HL-60/S4 (cell line): ENCODE measurements around the gene METTL23.
"Not testable (repeated sequence)": the region's sequence is repeated elsewhere in the genome, so short reads cannot be mapped to it uniquely, and the experiment has no call there.

Experiments used
- in situ Hi-C: fragments of 300-500 bp; cut with MboI; formaldehyde crosslinking; loops from 2 replicates; pipeline ENCODE4 v1.14.3; 2022; ENCODE audit warnings: low sequenced_read_pairs

Gene METTL23

DNA sequence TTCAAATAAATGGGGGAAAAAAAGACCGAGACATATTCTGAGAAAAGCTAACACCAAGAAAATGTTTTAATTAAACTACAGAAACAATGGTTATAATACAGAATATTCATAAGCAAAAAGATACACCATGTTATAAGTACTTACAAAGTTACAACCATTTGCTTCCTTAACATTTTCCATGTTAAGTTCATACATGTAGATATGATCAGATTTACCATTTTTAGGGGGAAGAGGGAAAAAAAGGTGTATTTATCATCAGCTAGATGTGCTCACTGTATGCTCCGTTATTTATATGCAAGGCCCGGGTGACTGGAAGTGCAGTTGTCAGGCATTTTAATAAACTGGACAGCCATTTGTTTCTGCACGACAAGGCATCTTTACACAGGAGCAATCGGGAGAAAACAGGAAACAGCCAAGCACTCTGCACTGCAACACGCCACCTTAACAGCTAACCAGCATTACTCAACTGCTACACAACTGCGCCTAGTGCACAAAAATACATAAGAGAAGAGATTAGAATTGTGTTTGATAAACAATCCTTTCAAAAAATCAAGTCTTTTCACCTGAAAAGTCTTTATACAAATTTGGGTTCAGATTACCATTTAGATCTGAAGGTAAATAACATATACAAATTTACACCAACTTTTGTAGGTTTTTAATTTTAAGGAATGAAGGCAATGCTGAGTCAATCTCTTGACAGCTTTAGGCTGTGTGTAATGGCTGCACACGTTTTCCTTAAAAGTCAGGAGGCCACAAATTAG lies 7.6 kb downstream of the METTL23 start:
- in situ Hi-C loops = no loop called here

DNA sequence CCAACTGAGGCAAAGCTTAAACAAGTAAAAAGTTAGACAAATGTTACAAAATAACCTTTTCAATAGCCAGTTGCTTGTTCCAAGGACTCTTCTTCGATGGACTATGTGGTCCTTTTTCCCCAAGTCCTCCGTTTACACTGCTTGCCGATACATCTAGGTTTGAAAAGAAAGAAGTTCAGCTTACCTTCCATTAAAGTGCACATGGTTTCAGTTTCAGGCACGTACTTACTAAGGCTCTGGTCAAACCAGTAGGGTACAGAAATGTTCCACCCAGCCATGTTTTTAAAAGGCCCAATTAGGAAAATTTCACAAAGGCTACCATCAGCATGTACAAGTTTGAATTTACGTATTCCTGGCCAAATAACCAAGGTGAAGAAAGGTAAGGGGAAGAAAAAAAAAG lies 8.4 kb downstream of the METTL23 start:
- in situ Hi-C loops = no loop called here

DNA sequence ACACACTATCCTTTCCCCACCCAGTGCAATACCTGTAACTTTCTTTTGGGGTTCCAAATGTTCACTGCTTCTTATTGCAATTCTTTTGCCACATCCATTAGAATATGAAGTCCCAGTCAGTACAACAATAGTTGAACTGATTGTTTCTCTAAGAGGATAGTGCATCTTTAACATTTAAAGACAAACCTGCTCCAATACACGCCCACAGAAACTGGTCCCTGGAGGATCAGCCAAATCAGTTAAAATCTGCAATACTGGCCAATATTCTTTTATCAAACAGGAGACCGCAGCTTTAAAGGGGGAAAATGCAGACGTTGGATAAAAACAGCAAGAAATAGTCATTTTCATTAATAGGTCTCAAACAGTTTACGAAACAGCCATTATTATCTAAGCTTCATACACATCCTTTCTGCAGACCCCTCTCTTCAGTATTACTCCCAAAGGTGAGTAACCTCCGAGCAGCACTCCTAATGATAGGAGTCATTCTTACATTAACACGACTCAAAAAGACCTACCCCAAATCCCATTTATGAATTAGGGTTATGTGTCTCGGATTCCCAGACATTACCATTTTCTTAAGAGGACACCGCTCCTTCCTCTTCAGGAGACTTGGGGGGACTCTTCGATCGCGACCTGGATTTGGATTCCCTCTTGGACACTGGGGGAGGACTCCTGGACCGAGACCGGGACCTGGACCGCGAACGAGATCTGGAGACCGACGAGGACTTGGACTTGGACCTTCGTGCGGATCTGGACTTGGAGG lies 9.1 kb downstream of the METTL23 start:
- in situ Hi-C loops = no loop called here

DNA sequence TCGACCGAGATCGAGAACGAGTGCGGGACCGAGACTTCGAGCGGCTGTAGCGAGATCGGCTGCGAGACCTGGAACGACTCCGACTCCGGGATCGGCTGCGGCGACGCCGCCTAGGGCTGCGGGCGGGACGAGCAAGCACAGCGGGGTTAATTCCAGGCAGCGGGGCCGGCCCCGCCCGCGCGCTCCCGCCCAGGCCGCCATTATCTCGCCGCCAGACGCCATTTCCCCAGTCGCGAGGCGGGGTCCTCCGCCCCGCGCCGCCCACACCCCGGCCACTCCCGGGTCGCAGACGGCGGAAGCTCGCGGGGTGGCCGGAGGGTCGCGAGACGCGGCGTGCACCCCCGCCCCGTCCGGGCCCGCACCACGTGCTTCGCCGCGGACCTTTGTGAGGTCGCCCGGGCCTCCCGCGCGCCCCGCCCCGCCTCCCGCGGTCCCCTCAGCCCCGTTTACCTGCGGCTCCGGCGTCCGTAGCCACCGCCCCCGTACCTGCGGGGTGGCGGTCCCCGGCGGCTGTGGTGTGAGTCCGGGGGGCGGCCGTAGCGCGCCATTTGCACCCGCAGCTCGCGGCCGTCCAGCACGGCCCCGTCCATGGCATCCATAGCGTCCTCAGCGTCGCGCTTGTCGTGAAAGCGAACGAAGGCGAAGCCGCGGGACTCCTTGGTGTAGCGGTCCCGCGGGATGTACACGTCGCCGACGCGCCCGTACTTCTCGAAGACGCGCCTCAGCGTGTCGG lies 9.9 kb downstream of the METTL23 start:
- in situ Hi-C loops = no loop called here

DNA sequence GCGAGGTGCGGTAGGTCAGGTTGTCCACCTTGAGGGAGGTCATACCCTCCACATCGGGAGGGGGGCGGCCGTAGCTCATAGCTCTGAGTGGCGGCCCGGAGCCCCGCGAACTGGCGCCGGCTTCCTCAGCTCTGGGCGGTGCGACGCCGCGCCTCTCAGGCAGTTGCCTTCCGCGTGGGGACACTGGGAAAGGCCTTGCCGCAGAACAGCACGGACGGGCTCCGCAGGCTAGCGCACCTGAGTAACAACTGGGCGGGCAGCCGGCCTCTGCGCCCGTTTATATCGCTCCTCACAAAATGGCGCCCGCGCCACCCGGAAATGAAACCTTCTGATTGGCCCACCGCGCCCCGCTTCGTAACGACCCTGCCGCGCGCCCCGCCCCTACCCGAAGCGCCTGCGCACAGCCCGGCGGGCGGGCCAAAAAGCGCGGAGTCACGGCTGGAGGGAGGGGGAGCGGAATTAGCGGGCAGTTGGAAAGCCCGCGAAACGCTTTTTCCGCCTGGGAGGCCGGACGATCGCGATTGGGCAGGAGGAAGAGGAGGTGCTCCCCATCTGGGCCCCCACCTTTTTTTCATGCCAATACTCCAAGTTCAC lies 10.5 kb downstream of the METTL23 start, which contains the start of gene SRSF2:
Gene SRSF2 (minus strand): TSS at position 250 of the 594 bp plus-strand sequence. CDS start 171 bp downstream, at position 79.
- in situ Hi-C loops = no loop called here

DNA sequence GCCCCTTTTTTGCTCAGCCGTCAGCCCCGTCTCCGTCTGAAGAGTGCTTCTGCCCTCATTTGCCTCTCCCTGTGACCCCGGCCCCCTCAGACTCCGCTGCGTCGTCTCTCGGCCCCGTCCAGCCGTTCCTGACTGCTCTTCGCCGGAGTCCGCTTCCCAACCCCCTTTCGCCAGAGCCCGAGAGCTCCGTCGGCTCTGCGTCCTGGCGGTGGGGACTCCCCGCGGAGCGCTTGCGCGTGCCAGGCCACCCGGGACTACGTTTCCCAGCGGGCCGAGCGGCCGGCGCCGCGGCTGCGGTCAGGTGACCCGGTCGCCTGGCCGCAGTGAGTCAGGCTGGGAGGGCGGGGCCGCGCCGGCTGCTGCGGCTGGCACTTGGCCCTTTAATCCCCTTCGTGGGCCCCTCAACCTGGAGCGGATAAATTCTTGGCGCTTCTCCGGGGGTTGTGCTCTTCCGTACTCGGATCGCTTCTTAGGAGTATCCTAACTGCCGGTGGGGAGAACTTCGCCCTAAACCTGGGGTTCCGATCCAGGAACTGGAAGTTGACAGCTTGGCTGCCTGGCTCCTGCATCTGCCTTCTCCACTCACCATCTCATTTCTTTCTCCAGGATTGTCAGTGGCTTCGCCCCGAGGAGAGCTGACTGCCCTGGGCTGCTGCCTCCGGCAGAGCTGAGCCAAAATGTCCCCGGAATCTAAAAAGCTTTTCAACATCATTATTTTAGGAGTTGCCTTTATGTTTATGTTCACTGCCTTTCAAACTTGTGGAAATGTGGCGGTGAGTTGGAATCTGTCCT lies 11.2 kb downstream of the METTL23 start, which contains the start of gene MFSD11:
Gene MFSD11 (plus strand): TSS at position 444 of the 792 bp plus-strand sequence. CDS start 234 bp downstream, at position 678.
- in situ Hi-C loops = no loop called here

DNA sequence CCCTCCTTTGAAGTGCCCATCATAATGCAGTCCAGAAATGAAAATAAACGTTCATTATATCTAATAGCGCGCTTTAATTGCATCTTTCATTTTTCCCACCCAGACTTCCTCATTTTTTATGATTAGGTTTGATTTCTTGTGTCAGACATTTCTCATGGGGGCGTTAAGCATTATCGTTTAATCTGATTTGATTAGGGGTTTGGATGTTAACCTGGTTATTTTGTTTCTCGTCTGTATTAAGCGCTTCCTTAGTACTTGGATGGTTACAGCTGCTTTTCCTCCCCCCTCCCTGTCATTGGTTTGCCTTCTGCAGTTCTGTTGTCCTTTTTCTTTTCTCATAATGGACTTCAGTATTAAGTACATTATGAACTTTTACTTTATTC lies 11.8 kb downstream of the METTL23 start:
- in situ Hi-C loops = no loop called here

DNA sequence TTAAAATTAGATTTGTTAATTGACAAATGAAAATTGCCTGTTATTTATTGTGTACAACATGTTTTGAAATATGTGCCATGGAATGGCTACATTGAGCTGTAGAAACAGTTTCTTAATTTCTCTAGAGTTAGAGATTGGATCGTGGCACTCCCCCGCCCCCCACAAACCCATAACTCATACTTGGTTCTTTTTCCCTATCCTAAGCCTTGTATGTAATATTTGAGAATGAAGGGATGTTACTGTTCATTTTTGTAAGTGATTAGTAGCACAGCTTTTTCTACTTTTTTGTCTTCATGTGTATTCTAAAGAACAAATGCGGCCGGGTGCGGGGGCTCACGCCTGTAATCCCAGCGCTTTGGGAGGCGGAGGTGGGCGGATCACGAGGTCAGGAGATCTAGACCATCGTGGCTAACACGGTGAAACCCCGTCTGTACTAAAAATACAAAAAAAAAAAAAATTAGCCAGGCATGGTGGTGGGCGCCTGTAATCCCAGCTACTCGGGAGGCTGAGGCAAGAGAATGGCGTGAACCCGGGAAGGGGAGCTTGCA lies 13.0 kb downstream of the METTL23 start:
- in situ Hi-C loops = not testable (repeated sequence)

DNA sequence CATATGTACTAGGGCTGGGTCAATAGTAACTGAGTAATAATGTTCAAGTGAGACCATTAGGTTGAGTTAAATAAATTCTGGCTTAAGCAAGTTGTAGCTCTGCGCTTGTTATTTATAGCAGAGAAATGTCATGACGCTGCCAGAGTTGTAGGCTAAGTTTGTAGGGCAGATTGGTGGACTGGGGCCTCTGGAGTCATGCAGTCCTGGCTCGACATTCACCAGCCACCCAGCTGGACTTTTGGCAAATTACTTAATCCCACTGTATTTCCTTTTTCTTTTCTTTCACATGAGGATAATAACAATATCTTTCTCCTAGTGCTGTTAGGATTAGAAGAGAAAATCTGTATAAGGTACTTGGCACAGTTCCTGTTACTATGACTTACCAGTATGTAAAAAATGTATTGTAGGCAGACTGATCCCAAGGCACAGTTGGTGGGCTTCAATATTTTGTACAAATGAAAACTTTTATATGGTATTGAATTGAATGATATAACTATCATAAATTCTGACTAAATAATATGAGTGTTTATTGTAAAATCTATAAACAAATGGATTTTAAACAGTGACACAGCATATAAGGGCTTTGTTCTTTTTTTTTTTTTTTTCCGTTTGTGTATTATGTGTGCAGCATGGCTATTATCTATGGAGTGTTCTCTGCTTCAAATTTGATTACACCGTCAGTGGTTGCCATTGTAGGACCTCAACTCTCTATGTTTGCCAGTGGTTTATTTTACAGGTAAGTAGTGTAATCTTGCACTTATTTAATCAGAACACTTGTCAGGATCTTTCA lies 13.9 kb downstream of the METTL23 start:
- in situ Hi-C loops = no loop called here

DNA sequence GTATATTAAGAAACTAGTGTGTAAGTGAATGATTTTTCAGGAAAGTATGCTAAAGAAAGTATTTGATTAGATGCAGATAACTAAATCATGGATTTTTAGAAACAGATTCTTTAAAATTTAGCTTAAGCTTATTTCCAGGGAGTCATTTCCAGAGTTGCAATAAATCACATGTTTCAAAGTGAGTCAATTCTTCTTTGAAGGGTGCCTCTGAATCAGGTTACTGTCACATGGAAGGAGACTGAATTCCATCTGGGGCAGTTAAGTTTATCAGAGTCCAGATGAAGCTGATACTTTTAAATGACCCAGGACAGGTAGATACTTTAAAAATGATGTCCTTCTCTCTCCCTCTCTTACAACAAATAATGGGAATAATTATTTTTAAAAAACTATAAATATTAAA lies 16.3 kb downstream of the METTL23 start:
- in situ Hi-C loops = no loop called here

DNA sequence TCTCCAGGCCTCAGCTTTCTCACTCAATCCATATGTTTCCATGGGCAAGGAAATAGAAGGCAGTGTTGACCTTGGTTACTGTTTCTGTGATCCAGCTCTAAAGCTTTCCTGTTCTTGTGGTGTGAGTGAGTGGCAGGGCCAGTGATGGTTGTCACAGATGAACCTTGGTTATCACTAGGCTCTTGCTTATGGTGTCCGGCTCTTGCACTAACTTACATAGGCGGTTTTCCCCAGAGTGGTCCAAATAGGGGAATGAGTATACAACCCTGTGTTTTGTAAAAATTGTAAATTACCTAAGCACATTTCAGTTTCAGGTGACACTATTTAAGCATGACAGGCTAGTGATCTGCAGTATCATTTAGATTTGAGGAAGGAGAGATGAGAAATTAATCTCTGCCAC lies 18.1 kb downstream of the METTL23 start:
- in situ Hi-C loops = no loop called here

DNA sequence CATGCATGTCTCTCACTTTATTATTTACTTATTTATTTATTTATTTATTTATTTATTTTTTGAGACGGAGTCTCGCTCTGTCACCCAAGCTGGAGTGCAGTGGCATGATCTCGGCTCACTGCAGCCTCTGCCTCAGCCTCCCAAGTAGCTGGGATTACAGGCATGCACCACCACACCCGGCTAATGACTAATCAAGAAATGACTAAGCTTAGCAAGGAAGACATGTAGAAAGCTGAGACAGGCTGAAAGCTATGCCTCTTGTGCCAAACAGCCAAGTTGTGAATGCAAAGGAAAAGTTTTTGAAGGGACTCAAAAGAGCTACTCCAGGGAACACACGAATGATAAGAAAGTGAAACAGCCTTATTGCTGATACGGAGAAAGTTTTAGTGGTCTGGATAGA lies 19.1 kb downstream of the METTL23 start:
- in situ Hi-C loops = not testable (repeated sequence)

DNA sequence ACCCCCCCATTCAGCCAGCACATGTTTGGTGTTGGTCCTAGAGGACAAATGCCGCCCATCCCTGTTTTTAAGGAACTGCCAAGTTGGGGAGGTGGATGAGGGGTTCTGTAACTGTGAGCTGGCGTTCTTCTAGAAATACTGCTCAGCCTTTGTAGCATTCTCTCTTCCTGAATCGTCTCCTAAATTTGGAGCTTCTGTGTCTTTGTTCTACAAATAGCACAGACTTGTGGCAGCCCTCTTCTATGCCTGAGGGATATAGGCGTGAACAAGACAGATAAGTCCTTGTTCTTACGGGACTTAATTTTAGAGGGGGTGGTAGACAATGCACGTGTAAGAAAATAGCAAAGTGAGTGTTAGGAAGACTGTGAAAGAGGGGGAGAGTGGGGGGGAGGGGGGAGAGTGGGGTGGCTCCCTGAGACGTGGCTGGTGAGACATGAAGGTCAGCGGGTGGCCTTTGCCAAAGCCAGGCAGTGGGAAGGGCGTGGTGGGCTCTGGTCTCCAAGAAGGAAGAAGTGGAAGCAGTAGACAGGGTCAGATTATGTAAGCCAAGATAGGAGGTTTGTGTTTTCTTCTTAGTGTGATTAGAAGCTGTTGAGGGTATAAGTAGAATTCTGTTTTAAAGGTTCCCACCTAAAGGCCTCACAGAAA lies 21.2 kb downstream of the METTL23 start:
- in situ Hi-C loops = no loop called here

DNA sequence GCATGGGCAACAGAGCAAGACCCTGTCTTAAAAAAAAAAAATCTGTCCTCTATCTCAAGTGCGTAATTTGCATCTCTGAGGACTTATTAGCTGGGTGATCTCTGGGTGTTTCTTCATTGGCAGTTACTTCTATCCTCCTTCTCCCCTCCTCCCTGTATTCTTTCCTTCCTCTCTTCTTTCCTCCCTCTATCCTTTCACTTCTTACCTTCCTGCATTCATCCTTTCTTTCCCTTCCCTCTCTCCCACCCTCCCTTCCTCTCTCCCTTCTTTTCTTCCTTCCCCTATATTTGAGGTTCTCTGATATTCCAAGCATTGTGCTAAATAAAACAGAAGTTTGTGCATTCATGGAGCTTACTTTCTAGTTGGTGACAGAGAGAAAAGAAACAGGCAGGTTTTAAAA lies 22.0 kb downstream of the METTL23 start:
- in situ Hi-C loops = no loop called here

DNA sequence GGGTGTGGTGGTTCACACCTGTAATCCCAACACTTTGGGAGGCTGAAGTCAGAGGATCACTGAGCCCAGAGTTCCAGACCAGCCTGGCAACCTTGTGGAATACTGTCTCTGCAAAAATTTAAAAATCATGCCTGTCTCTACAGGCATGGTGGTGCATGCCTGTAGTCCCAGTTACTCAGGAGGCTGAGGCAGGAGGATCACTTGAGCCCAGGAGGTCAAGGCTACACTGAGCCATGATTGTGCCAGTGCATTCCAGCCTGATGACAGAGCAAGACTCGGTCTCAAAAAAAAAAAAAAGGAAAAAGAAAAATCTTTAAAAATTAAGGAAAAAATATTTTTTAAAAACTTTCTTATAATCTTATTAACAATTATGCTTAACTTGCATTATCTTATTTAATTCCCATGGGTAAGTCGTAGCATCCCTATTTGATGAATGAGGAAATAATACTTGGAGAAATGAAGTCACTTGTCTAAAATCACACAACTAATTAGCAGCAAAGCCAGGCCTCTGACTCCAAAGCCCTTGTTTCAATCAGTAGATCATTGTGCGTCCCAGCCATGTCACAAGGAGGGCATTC lies 24.9 kb downstream of the METTL23 start:
- in situ Hi-C loops = no loop called here

DNA sequence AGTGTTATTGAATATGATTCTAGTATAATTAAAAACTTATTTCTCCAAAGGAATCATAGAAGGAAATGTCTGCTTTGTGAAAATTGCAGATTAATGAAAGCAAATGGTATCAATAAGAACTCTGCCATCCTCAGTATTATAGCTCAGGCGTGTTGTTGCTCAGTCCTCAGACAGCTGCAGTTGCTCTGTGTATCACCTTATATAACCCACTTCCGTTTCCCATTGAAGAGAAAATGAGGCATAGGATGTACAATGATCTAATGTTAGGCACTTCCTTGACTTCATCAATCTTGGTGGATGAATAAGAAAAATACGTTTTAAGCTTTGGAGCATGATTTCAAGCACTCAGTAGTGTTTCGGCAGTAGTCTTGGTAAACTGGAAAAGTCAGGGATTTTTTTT lies 25.4 kb downstream of the METTL23 start:
- in situ Hi-C loops = no loop called here

DNA sequence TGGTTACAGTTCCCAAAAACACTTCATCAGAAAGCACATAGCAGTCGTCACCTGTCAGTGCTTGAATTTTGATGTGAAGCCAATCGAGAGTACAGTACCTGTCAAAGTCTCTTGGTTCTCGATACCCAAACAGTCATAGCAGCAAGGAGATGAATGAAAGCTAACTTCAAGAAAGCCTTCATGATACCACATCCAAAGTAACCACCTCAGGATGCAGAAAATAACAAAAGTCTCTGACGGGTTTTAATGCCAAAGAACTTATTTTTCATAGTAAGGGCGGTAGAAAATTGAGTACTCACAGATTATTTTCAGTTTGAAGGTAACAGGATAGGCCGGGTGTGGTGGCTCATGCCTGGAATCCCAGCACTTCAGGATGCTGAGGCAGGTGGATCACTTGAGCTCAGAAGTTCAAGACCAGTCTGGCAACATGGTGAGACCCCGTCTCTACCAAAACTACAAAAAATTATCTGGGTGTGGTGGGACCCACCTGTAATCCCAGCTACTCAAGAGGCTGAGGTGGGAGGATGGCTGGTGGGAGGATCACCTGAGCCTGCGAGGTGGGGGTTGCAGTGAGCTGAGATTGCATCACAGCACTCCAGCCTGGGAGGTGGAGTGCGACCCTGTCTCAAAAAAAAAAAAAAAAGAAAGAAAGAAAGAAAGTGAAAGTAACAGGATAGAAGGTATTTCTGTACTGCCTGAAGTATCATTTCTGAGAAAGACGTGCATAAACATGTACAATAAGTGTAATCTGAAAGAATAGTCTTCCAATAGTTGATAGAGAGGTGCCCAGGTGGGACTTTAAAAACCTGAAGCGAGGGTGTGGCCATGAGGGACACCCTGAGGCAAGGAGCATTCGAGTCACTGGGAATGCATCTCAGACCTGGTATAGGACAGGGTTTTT lies 26.7 kb downstream of the METTL23 start:
- in situ Hi-C loops = no loop called here
